ENCODE measurements around the gene L3MBTL4.

DNA sequence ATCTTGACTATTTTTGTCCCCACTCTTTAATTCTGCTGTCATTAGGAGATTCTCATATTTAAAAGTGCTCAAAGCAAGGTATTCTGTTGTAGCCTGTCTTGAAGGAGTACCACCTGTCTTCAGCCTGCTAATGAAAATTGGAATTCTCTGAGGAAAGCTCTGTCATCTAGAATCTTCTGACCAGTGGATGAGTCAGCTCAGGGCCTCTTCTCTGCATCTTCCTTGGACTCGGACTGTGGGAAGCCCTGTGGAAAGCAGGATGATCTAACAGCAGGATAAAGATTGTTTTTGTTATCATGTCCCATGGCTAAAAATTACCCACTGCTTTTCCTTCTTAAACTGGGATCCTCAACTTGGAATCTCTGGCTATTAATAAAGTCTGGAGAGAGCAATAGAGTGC, 500.7 kb downstream of the L3MBTL4 start:
- no peak for TF ChIP-seq EGR1 (IDR thresholded peaks at IDR 0.05)
- no peak for TF ChIP-seq EP300 (IDR thresholded peaks at IDR 0.05; ENCODE audit: borderline replicate concordance)
